ENCODE results near the gene PRTN3.

GRCh38 chr19:798415-799075 lies 42.3 kb upstream of the PRTN3 start:
- no peak for TF ChIP-seq CTCF (conservative IDR thresholded peaks at IDR 0.05)
- TF ChIP-seq EZH2 (IDR thresholded peaks at IDR 0.05; ENCODE audit: low read depth), result no peak
